Adrenal gland (tissue), 12 donors: Measurements from ENCODE around the gene MRPS25. TPM values are rescaled to one million over a fixed set of nuclear protein-coding genes. Genes with fewer than 3 reads are reported as not detected.

ENCODE experiments used
- DNase-seq, 7 donors: peaks; one replicate each; pipeline ENCODE4 v3.0.0-alpha.2; 2019 to 2020
- H3K27ac ChIP-seq, 5 donors: fragments of 200-600 bp; sonication (generic) in 4 of 5; 1 replicate in 3 of 5; 2 replicates in 2 of 5; pipeline versions ENCODE4 v1.5.1 to v1.8.0; 2016 to 2020; ENCODE audit warnings: mild to moderate bottlenecking in 1 of 5
- H3K27me3 ChIP-seq: fragments of 200-600 bp; 2 replicates; pipeline ENCODE4 v1.8.0; 2021
- H3K36me3 ChIP-seq, 2 donors: fragments of 200-600 bp; replicated peaks in 1 of 2; 1 replicate in 1 of 2; 2 replicates in 1 of 2; pipeline versions ENCODE4 v1.5.1 to v1.8.0; 2018 to 2022
- H3K4me1 ChIP-seq, 2 donors: fragments of 200-600 bp; replicated peaks in 1 of 2; 1 replicate in 1 of 2; 2 replicates in 1 of 2; pipeline versions ENCODE4 v1.5.1 to v1.8.0; 2018 to 2021
- H3K4me3 ChIP-seq, 4 donors: fragments of 200-600 bp; sonication (generic) in 3 of 4; one replicate each; pipeline ENCODE4 v1.5.1; 2016 to 2018
- H3K9me3 ChIP-seq, 3 donors: fragments of 200-600 bp; sonication (generic) in 1 of 3; replicated peaks in 1 of 3; 1 replicate in 2 of 3; 2 replicates in 1 of 3; pipeline versions ENCODE4 v1.5.1 to v1.8.0; 2016 to 2021
- POLR2A ChIP-seq, 2 donors: fragments of 450-650 bp; IDR thresholded peaks; one replicate each; pipeline ENCODE4 v1.6.1; 2017; ENCODE audit warnings: antibody characterized with exemption in 2 of 2, mild to moderate bottlenecking in 2 of 2, moderate library complexity in 1 of 2
- WGBS, 4 donors: extraction: QIAGEN DNeasy Blood & Tissue Kit in 2 of 4; methylation state at CpG; one replicate each; pipeline versions ENCODE4 v1.1.5 to v1.1.7; 2013 to 2017; 5-methylcytosine and 5-hydroxymethylcytosine counted together
- intact Hi-C, 2 donors: fragments of 100-400 bp; cut with DNase I; formaldehyde crosslinking; loops; one replicate each; pipeline versions ENCODE4 v1.14.1 to v1.15.0; 2022 to 2023
- polyA plus RNA-seq, 3 donors: library from polyadenylated mRNA; stranded (reverse); fragments of 200-250 nt in 2 of 3; fragments of 350-450 nt in 1 of 3; fragmentation: Illumina TruSeq in 1 of 3; extraction: RNeasy Lipid Tissue Mini Kit (QIAGEN cat#74804) in 1 of 3; gene quantifications; one replicate each; pipeline ENCODE4 v1.2.3, GENCODE V29; 2013 to 2014
- total RNA-seq, 9 donors: library from RNA; depleted of rRNA in 4 of 9; stranded (reverse); fragments of >200 nt in 4 of 9; fragments of 120-200 nt in 1 of 9; fragmentation: NEBNext Ultra II Directional in 1 of 9; extraction: Animal tissue kit (Norgen Biotek cat#: 25700) in 1 of 9; gene quantifications; one replicate each; pipeline versions ENCODE4 v1.1.0 to v1.2.4, GENCODE V29; 2013 to 2023
- TF ChIP-seq, protein P1 (sequence below), 6 experiments: fragments of 450-650 bp in 4 of 6; fragments of 200-600 bp in 2 of 6; sonication (generic) in 1 of 6; IDR thresholded peaks; 1 replicate in 5 of 6; 2 replicates in 1 of 6; pipeline versions ENCODE4 v1.5.1 to v1.8.0; 2016 to 2021; ENCODE audit warnings: antibody characterized with exemption in 6 of 6, mild to moderate bottlenecking in 2 of 6, moderate library complexity in 1 of 6
- donor health status: healthy with polysubstance abuse.
- donor health status: Bipolar disorder and iron deficiency.
- donor health status: DM: yes; HTN: yes; CAD: no.
- donor health status: DM: no; HTN: no; CAD: no.
- donor health status: DM: no; HTN: no; CAD: no.
- donor health status: DM: yes; HTN: yes; CAD: no.

MRPS25 gene
- total and polyA plus RNA-seq, 12 donors = 12.9 to 145 (median 46.0) TPM

DNA sequence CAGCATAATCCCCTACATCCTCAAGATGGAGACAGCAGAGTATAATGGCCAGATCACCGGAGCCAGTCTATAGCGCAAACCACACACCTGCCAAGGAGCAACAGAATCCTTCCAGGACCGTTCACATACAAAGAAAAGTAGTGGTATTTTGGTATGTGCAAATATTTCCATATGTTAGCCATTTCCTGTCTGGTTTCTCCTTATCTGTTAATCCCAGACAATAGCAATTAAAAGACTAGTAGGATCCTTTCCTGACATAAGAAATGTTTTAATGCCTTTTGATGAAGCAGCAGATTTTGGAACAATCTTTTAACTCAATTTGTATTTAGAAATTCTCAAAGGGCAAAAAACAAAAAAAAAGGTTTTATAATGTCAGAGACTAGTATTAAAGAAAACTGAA, 22.2 kb downstream of the MRPS25 start:
- intact Hi-C loops = no loop called here
- no peak overlapping the region for H3K4me3 ChIP-seq
- no peak for DNase-seq
- H3K36me3 ChIP-seq = peaks cover 0 to 84% of the 10 kb centered on the region in 2 donors
- TF ChIP-seq, protein P1, sequence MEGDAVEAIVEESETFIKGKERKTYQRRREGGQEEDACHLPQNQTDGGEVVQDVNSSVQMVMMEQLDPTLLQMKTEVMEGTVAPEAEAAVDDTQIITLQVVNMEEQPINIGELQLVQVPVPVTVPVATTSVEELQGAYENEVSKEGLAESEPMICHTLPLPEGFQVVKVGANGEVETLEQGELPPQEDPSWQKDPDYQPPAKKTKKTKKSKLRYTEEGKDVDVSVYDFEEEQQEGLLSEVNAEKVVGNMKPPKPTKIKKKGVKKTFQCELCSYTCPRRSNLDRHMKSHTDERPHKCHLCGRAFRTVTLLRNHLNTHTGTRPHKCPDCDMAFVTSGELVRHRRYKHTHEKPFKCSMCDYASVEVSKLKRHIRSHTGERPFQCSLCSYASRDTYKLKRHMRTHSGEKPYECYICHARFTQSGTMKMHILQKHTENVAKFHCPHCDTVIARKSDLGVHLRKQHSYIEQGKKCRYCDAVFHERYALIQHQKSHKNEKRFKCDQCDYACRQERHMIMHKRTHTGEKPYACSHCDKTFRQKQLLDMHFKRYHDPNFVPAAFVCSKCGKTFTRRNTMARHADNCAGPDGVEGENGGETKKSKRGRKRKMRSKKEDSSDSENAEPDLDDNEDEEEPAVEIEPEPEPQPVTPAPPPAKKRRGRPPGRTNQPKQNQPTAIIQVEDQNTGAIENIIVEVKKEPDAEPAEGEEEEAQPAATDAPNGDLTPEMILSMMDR (IDR thresholded peaks at IDR 0.05) = no peak
- no peak for TF ChIP-seq POLR2A (IDR thresholded peaks at IDR 0.05)
- H3K9me3 ChIP-seq = no peaks in the 10 kb centered on the region
- no peak overlapping the region for H3K27ac ChIP-seq
- no peaks in the 10 kb centered on the region for H3K27me3 ChIP-seq
- peaks cover 4 to 16% of the 10 kb centered on the region in 2 donors for H3K4me1 ChIP-seq
- 74 to 96% (median 85%) methylated on average over 3 of the region's 3 CpGs for WGBS, 4 donors

- intact Hi-C loops = no loop called here
- peaks cover 0 to 83% of the 10 kb centered on the region in 2 donors for H3K36me3 ChIP-seq
- DNase-seq = no peak
- WGBS, 4 donors = 80 to 97% (median 94%) methylated on average over 3 of the region's 3 CpGs
- H3K4me3 ChIP-seq = no peak overlapping the region
- H3K9me3 ChIP-seq = no peaks in the 10 kb centered on the region
- H3K4me1 ChIP-seq = peaks cover 4 to 16% of the 10 kb centered on the region in 2 donors
- no peak overlapping the region for H3K27ac ChIP-seq
- H3K27me3 ChIP-seq = no peaks in the 10 kb centered on the region
- no peak for TF ChIP-seq POLR2A (IDR thresholded peaks at IDR 0.05)
- TF ChIP-seq, protein P1 (IDR thresholded peaks at IDR 0.05) = no peak
These were observed 23.2 kb downstream of the MRPS25 start for GRCh38 chr3:15041950-15042349.

DNA sequence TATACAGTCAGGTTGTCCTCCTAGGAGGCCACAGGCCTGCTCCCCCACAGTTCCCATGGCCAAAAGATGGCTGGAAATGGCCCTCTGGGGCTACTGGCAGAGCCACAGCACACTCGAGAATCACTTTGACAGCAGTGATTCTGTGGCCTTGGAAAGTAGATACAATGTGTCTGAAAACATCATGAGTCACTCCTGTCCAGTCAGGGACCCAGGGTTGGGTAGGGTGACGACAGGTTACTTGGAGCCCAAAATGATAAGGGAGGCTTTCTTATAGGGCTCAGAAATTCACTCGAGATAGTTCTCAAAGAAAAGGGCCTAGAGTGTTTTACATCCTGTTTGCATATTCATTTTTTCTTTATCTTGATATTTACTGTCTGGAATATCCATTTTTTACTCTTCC, 24.3 kb downstream of the MRPS25 start:
- peak overlapping the region in 2 of 5 donors; percentile 36 to 38 for H3K27ac ChIP-seq
- peak; percentile 33 to 82 (median 76) for DNase-seq
- no peaks in the 10 kb centered on the region for H3K9me3 ChIP-seq
- peaks cover 4 to 16% of the 10 kb centered on the region in 2 donors for H3K4me1 ChIP-seq
- TF ChIP-seq POLR2A (IDR thresholded peaks at IDR 0.05) = no peak
- H3K4me3 ChIP-seq = no peak overlapping the region
- peaks cover 0 to 82% of the 10 kb centered on the region in 2 donors for H3K36me3 ChIP-seq
- H3K27me3 ChIP-seq = no peaks in the 10 kb centered on the region
- 40 to 51% (median 45%) methylated on average over 2 to 3 of the region's 3 CpGs for WGBS, 4 donors
- intact Hi-C loops = no loop called here

GRCh38 chr3:15038306-15038705, 26.8 kb downstream of the MRPS25 start:
- 93 to 97% (median 94%) methylated on average over 6 of the region's 6 CpGs for WGBS, 4 donors
- no peak for TF ChIP-seq POLR2A (IDR thresholded peaks at IDR 0.05)
- TF ChIP-seq, protein P1 (IDR thresholded peaks at IDR 0.05) = no peak
- peaks cover 4 to 16% of the 10 kb centered on the region in 2 donors for H3K4me1 ChIP-seq
- peak in 1 of 7 donors; percentile 35 for DNase-seq
- no peak overlapping the region for H3K4me3 ChIP-seq
- H3K9me3 ChIP-seq = no peaks in the 10 kb centered on the region
- peaks cover 0 to 85% of the 10 kb centered on the region in 2 donors for H3K36me3 ChIP-seq
- H3K27ac ChIP-seq = no peak overlapping the region
- H3K27me3 ChIP-seq = no peaks in the 10 kb centered on the region
- intact Hi-C loops = no loop called here

- Histone ChIP-seq H3K4me3 (no peak overlapping the region), H3K4me1 (no peaks in the 10 kb centered on the region), H3K36me3 (peaks cover 0 to 91% of the 10 kb centered on the region in 2 donors), H3K27ac (no peak overlapping the region), H3K9me3 (no peaks in the 10 kb centered on the region), H3K27me3 (no peaks in the 10 kb centered on the region)
- TF ChIP-seq, protein P1 (IDR thresholded peaks at IDR 0.05) = no peak
- TF ChIP-seq POLR2A (IDR thresholded peaks at IDR 0.05) = no peak
- intact Hi-C loops = no loop called here
- WGBS, 4 donors = 85 to 96% (median 94%) methylated on average over 3 of the region's 3 CpGs
- DNase-seq = no peak
These were observed 32.0 kb downstream of the MRPS25 start for GRCh38 chr3:15033103-15033502.
